T-cell (primary cell): ENCODE results near the gene FRYL. TPM values are rescaled to one million over a fixed set of nuclear protein-coding genes. Genes with fewer than 3 reads are reported as not detected.

Experiments used
- ATAC-seq, 4 experiments: fragments of 200-7000 bp in 3 of 4; fragments of 150-1000 bp in 1 of 4; cut with Tn5 transposase; replicated peaks in 1 of 4; 1 replicate in 3 of 4; 2 replicates in 1 of 4; pipeline ENCODE4 v1.10.0; 2021; ENCODE audit warnings: moderate library complexity in 3 of 4, mild to moderate bottlenecking in 2 of 4, moderate number of reproducible peaks in 1 of 4
- CTCF ChIA-PET, 2 donors: fragments of 300-600 bp; sonication (Branson Sonifier 250); formaldehyde crosslinking; loops; one replicate each; lab custom pipeline; 2022; ENCODE audit warnings: antibody characterized with exemption in 2 of 2; lab: Charles Lee
- POLR2A ChIA-PET, 2 donors: fragments of 300-600 bp; sonication (Branson Sonifier 250); formaldehyde crosslinking; loops; one replicate each; lab custom pipeline; 2022; ENCODE audit warnings: antibody characterized with exemption in 2 of 2; lab: Charles Lee
- DNase-seq, 35 experiments: peaks; one replicate each; pipeline versions ENCODE4 v3.0.0 to v3.0.0-alpha.2; 2013 to 2023
- H3K27ac ChIP-seq: one replicate; pipeline ENCODE4 v1.5.1; 2013; ENCODE audit warnings: low read length
- H3K27me3 ChIP-seq, 2 experiments: replicated peaks in 1 of 2; 1 replicate in 1 of 2; 2 replicates in 1 of 2; pipeline versions ENCODE4 v1.6.1 to v1.7.0; 2013; ENCODE audit warnings: low read length in 1 of 2, mixed read lengths in 1 of 2; ENCODE audit not compliant: control insufficient read depth in 2 of 2, insufficient read depth in 2 of 2; ENCODE audit errors: extremely low read depth in 1 of 2
- H3K36me3 ChIP-seq, 2 donors: 1 replicate in 1 of 2; 2 replicates in 1 of 2; pipeline versions ENCODE4 v1.6.1 to v1.7.0; 2013; ENCODE audit warnings: low read length in 1 of 2; ENCODE audit not compliant: control insufficient read depth in 2 of 2, insufficient read depth in 1 of 2; ENCODE audit errors: extremely low read depth in 1 of 2
- H3K4me1 ChIP-seq, 2 experiments: 1 replicate in 1 of 2; 2 replicates in 1 of 2; pipeline versions ENCODE4 v1.6.1 to v1.7.0; 2013; ENCODE audit warnings: low read length in 2 of 2, mixed read lengths in 1 of 2; ENCODE audit not compliant: insufficient read depth in 2 of 2, control insufficient read depth in 1 of 2; ENCODE audit errors: extremely low read depth in 1 of 2
- H3K4me3 ChIP-seq, 2 donors: 1 replicate in 1 of 2; 2 replicates in 1 of 2; pipeline versions ENCODE4 v1.5.1 to v1.7.0; 2013; ENCODE audit warnings: mild to moderate bottlenecking in 2 of 2, low read length in 1 of 2, moderate library complexity in 1 of 2; ENCODE audit not compliant: control insufficient read depth in 1 of 2; ENCODE audit errors: extremely low read depth in 1 of 2
- H3K9me3 ChIP-seq: 2 replicates; pipeline ENCODE4 v1.7.0; 2013
- H3K27ac Mint-ChIP-seq, 2 donors: one replicate each; pipeline ENCODE4 v1.8.0; 2020 to 2021; ENCODE audit warnings: mild to moderate bottlenecking in 2 of 2, mixed read lengths in 2 of 2
- H3K27me3 Mint-ChIP-seq, 2 donors: one replicate each; pipeline ENCODE4 v1.8.0; 2021 to 2022; ENCODE audit warnings: mixed read lengths in 2 of 2
- H3K36me3 Mint-ChIP-seq: one replicate; pipeline ENCODE4 v1.8.0; 2021; ENCODE audit warnings: mixed read lengths
- H3K4me1 Mint-ChIP-seq, 3 donors: one replicate each; pipeline ENCODE4 v1.8.0; 2020 to 2022; ENCODE audit warnings: mixed read lengths in 3 of 3, mild to moderate bottlenecking in 1 of 3
- H3K4me3 Mint-ChIP-seq, 3 donors: one replicate each; pipeline ENCODE4 v1.8.0; 2020 to 2022; ENCODE audit warnings: mild to moderate bottlenecking in 3 of 3, mixed read lengths in 3 of 3, moderate library complexity in 3 of 3
- H3K9me3 Mint-ChIP-seq, 3 donors: one replicate each; pipeline ENCODE4 v1.8.0; 2020 to 2022; ENCODE audit warnings: mixed read lengths in 3 of 3
- WGBS: methylation state at CpG from one replicate; pipeline ENCODE4 v1.1.5; 2013; ENCODE audit warnings: missing lambda C conversion rate; ENCODE audit not compliant: insufficient coverage; 5-methylcytosine and 5-hydroxymethylcytosine counted together
- total RNA-seq, 35 experiments: library from RNA in 6 of 35; stranded (reverse) in 6 of 35; fragments of 120-200 nt in 1 of 35; gene quantifications; one replicate each; pipeline versions ENCODE4 v1.2.1 to v1.2.4 and lab custom pipeline; 2013 to 2026

The FRYL gene
- total RNA-seq, 5 donors from 2014 or later (not counting 1 experiment from before 2014, with no cell fraction given), result 86.3 to 143 (median 111) TPM

DNA sequence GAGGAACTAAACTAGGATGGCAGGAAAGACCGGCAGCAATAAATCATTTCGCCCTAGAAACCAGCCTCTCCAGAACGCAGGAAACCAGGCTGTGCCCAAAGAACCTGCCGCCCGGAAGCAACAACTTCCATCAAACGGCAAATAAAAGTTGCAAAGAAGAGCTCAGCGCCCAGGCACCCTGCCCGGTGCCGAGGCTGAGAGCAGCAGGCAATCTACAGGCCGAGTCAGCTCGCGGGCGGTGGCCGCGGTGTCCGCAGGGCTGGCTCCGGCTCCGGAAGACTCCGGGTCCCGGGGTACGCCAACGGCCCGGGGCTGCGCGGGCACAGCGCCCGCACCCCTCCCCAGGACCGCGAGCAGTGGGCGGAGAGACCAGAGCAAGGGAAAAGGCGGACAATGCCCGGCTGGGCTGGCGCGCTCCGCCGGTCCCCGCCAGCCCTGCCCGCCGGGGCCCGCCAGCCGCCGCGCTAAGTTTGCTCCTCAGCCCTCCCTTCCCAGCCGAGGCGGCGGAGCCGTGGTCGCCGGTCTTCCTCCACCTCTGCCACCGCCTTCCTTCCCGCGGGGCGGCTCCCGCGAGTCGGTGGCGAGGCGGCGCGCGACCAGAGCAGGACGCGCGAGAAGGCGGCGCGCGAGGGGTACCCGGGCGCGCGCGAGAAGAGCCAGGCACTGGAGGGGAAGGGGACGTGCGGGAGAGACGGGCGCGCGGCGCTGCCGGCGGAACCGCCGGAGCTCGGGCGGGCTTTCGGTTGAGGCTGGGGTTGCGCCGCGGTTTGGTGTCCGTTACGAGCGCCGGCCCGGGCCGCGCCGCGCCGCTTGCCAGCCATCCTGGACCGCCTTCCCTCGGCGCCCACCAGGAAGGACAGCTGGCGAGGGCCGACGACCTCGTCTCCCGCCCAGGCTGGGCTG is 733 bp downstream of the FRYL start:
- POLR2A ChIA-PET, result interaction anchor here (0.6 to 0.8 kb wide), 4 partner anchors 10 to 58 kb away, joined by 3 to 9 read pairs (median 4); no protein-coding TSS in a partner anchor
- Histone ChIP-seq H3K36me3 (no peaks in the 10 kb centered on the region), H3K4me3 (peak overlapping the region; percentile 83 to 99), H3K27ac (peak overlapping the region; percentile 69), H3K27me3 (no peaks in the 10 kb centered on the region), H3K4me1 (peaks cover 13 to 33% of the 10 kb centered on the region in 2 experiments), H3K9me3 (no peaks in the 10 kb centered on the region)
- Mint-ChIP-seq H3K27me3 (no peaks in the 10 kb centered on the region), H3K36me3 (no peaks in the 10 kb centered on the region), H3K27ac (peak overlapping the region; percentile 89 to 94), H3K4me3 (peak overlapping the region; percentile 75 to 94 (median 90)), H3K9me3 (no peaks in the 10 kb centered on the region), H3K4me1 (peaks cover 52 to 54% (median 53%) of the 10 kb centered on the region in 3 donors)
- peak; percentile 54 to 86 (median 68) for DNase-seq
- under 1% methylated on average over 94 of the region's 108 CpGs for WGBS
- ATAC-seq, result peak; percentile 38 to 52 (median 46)
- CTCF ChIA-PET, result interaction anchor here (1.1 to 3.6 kb wide), 4 partner anchors 52 to 200 kb away, joined by 3 to 15 read pairs (median 4); partner anchors contain the start of genes OCIAD1 (in 1 of the 2) and OCIAD2 (in 1 of the 2)

DNA sequence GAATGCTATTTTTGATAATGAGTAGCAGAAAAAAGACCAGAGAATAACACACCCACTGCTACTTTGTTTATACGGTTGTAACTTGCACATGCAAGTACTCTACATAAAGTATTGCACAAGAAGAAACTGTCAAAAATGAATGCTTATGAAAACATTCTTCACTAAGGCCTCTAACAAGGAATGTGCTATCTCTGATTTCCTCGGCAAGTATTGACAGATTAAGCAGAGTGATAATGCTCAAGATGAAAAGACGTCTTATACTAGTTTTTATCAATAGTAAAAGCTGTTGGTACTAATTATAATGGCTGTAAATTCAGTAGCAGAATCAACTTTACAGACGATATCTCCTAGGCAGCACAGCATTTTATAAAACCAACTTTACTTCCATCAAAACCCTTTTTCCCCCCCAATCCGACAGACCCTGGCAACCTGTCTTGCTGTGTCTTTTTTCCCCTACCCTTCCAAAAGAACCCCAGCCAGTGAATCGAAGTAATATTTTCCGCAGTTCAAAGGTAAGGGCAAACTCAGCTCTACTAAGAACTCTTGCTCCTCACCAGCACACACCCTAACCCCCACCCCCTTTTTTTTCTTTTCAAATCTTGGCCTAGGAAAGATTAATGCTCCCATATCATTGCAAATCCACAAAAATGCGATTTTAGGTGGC is 1.5 kb downstream of the FRYL start:
- H3K27ac Mint-ChIP-seq, result peak overlapping the region; percentile 89 to 94
- peaks cover 58 to 60% (median 59%) of the 10 kb centered on the region in 3 donors for H3K4me1 Mint-ChIP-seq
- peaks cover 15 to 38% of the 10 kb centered on the region in 2 experiments for H3K4me1 ChIP-seq
- no peaks in the 10 kb centered on the region for H3K27me3 Mint-ChIP-seq
- peak overlapping the region; percentile 64 for H3K27ac ChIP-seq
- peak overlapping the region; percentile 75 to 94 (median 90) for H3K4me3 Mint-ChIP-seq
- no peaks in the 10 kb centered on the region for H3K9me3 Mint-ChIP-seq
- H3K4me3 ChIP-seq, result peak overlapping the region; percentile 83 to 99
- ChIA-PET CTCF (interaction anchor here in 1 of 2 donors (1.1 to 3.6 kb wide), 3 partner anchors 52 to 199 kb away, joined by 4 to 15 read pairs (median 5); partner anchors contain the start of genes OCIAD1 and OCIAD2), POLR2A (interaction anchor here (0.6 to 0.8 kb wide), 4 partner anchors 9 to 85 kb away, joined by 3 to 9 read pairs (median 5); no protein-coding TSS in a partner anchor)
- H3K36me3 ChIP-seq, result no peaks in the 10 kb centered on the region
- DNase-seq, result peak in 1 of 35 experiments; percentile 11
- no peaks in the 10 kb centered on the region for H3K36me3 Mint-ChIP-seq
- no peaks in the 10 kb centered on the region for H3K9me3 ChIP-seq
- no peaks in the 10 kb centered on the region for H3K27me3 ChIP-seq
- no peak for ATAC-seq
- 0% methylated on average over 5 of the region's 8 CpGs for WGBS

DNA sequence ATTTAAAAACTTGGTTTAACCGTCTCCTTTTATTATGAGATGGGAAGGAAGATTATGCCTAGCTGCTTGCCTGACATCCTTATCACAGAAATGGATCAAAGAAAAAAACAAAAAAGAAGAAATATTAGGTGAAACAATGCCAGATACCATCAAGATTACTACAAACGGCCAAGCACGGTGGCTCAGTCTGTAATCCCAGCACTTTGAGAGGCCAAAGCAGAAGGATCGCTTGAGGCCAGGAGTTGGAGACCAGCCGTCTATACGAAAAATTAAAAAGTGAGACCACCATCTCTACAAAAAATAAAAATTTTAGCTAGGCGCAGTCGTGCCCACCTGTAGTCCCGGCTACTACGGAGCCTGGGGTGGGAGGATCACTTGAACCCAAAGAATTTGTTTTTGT is 2.3 kb downstream of the FRYL start:
- no peak for DNase-seq
- WGBS, result 35% methylated on average over 3 of the region's 10 CpGs
- Mint-ChIP-seq H3K9me3 (no peaks in the 10 kb centered on the region), H3K27ac (peak overlapping the region; percentile 89 to 94), H3K4me3 (peak overlapping the region; percentile 75 to 94 (median 90)), H3K27me3 (no peaks in the 10 kb centered on the region), H3K36me3 (peaks cover 6% of the 10 kb centered on the region), H3K4me1 (peaks cover 67 to 68% (median 67%) of the 10 kb centered on the region in 3 donors)
- ATAC-seq, result no peak
- H3K4me3 ChIP-seq, result peak overlapping the region in 1 of 2 donors; percentile 17
- H3K27me3 ChIP-seq, result no peaks in the 10 kb centered on the region
- no peaks in the 10 kb centered on the region for H3K9me3 ChIP-seq
- H3K36me3 ChIP-seq, result no peaks in the 10 kb centered on the region
- H3K4me1 ChIP-seq, result peaks cover 17 to 38% of the 10 kb centered on the region in 2 experiments
- CTCF ChIA-PET, result no interaction called here
- H3K27ac ChIP-seq, result no peak overlapping the region
- POLR2A ChIA-PET, result interaction anchor here in 1 of 2 donors (0.6 kb wide), 1 partner anchor 85 kb away, joined by 5 read pairs; no protein-coding TSS in a partner anchor

DNA sequence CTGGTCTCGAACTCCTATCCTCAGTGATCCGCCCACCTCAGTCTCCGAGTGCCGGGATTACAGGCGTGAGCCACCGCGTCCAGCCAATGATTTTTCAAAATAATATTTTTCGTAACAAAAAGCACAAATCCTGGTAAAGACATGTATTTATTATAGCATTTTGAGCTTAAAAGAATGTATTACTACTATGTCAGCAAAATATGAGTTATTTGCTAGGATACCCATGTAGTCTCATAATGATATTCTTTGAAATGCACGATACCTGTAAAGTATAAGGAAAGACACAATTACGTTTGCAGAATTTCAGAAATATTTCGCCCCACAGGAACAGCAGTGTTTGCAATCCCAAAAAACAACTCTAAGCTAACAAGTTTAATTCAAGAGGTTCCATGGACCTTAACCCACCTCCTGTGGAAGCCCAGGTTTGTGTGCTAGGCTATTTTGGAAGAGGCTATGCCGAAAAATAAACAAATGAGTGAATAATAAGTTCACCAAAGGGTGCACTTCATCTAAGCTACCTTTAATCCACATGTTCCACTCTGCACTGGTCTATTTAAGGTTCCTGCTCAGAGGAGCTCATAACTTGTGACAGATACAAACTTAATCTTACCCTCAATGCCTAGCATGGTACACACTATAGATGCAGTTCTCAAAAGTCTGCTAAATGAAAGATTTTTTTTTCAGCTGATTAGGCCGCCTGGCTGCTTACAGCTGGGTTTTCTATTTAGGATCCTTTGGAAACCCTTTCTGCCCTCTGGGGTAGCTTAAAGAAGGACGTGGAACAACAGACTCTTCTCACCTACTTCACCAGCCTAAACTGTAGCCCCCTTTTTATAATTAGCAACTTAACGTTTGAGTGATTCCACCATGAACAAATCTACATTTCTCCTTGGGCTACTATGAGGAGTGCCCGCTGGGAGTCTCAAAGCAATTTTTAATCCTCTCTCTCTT is 5.0 kb downstream of the FRYL start:
- ChIA-PET CTCF (no interaction called here), POLR2A (no interaction called here)
- Histone ChIP-seq H3K27ac (no peak overlapping the region), H3K4me1 (peaks cover 16 to 37% of the 10 kb centered on the region in 2 experiments), H3K27me3 (no peaks in the 10 kb centered on the region), H3K9me3 (no peaks in the 10 kb centered on the region), H3K4me3 (no peak overlapping the region), H3K36me3 (no peaks in the 10 kb centered on the region)
- 60% methylated on average over 1 of the region's 16 CpGs for WGBS
- Mint-ChIP-seq H3K36me3 (peaks cover 6% of the 10 kb centered on the region), H3K27ac (no peak overlapping the region), H3K9me3 (no peaks in the 10 kb centered on the region), H3K4me3 (peak overlapping the region in 1 of 3 donors; percentile 13), H3K4me1 (peaks cover 78 to 83% (median 80%) of the 10 kb centered on the region in 3 donors), H3K27me3 (no peaks in the 10 kb centered on the region)
- DNase-seq (no peak), ATAC-seq (no peak)

DNA sequence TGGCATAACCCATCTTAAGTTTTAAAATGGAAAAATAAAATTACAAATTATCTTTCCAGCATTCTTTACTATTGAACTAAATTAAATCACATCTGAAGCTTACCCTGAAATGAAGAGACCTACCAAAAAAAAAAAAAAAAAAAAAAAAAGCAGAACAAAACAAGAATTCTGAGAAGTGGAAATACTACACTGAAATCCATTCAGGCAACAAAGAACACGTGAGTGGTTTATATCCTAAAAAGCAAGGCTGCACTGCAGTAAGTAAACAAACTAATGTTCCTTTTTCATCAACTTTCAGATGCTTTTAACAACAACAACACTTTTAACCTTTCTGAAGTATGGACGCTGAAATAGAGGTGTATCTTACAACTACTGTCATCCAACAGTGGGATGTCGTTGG is 7.5 kb downstream of the FRYL start:
- DNase-seq, result no peak
- H3K4me3 ChIP-seq, result no peak overlapping the region
- H3K9me3 ChIP-seq, result no peaks in the 10 kb centered on the region
- peaks cover 19 to 29% of the 10 kb centered on the region in 2 experiments for H3K4me1 ChIP-seq
- Mint-ChIP-seq H3K36me3 (peaks cover 15% of the 10 kb centered on the region), H3K27ac (no peak overlapping the region), H3K9me3 (no peaks in the 10 kb centered on the region), H3K27me3 (no peaks in the 10 kb centered on the region), H3K4me3 (peak overlapping the region in 1 of 3 donors; percentile 17), H3K4me1 (peaks cover 83 to 91% (median 84%) of the 10 kb centered on the region in 3 donors)
- 100% methylated on average over 1 of the region's 3 CpGs for WGBS
- ChIA-PET POLR2A (interaction anchor here (0.6 kb wide), 2 partner anchors 73 to 195 kb away, joined by 4 to 10 read pairs; no protein-coding TSS in a partner anchor), CTCF (interaction anchor here in 1 of 2 donors (0.6 kb wide), 1 partner anchor 265 kb away, joined by 4 read pairs; no protein-coding TSS in a partner anchor)
- no peaks in the 10 kb centered on the region for H3K36me3 ChIP-seq
- ATAC-seq, result no peak
- no peak overlapping the region for H3K27ac ChIP-seq
- H3K27me3 ChIP-seq, result no peaks in the 10 kb centered on the region
